ENCODE data around the gene RBM34. TPM values are rescaled to one million over a fixed set of nuclear protein-coding genes. Genes with fewer than 3 reads are reported as not detected.

The RBM34 gene
- total and polyA plus RNA-seq, 2 donors (not counting 3 experiments of a cell fraction or from before 2014, with no cell fraction given), result 16.1 to 80.7 TPM

- no peak overlapping the region for H3K9ac ChIP-seq (replicated peaks; ENCODE audit: extremely low read depth, insufficient read depth, low read length)
- H3K9me3 ChIP-seq (replicated peaks; ENCODE audit: control insufficient read depth, insufficient read depth, low read length), result no peaks in the 10 kb centered on the region
- POLR2A ChIA-PET, result no interaction called here
- intact Hi-C loops (cut with micrococcal nuclease) (no loop called here), dilution Hi-C loops (cut with MboI; ENCODE audit: extremely low pct_ligation_motif_present, low sequenced_read_pairs) (no loop called here)
- DNase-seq (ENCODE audit: low read depth, low spot score) (no peak), FAIRE-seq (no peak)
- no peak overlapping the region for H3K4me2 ChIP-seq (ENCODE audit: insufficient read depth, low read length)
- no peak for TF ChIP-seq CTCF (IDR thresholded peaks at IDR 0.05; ENCODE audit: extremely low read depth in 1 of 2, insufficient read depth in 1 of 2, low read depth in 1 of 2, low read length in 2 of 2)
- TF ChIP-seq MYC (IDR thresholded peaks at IDR 0.05; ENCODE audit: low read depth, low read length), result no peak
- TF ChIP-seq JUN (IDR thresholded peaks at IDR 0.05; ENCODE audit: borderline replicate concordance, insufficient read depth, insufficient read length, low read depth), result no peak
- TF ChIP-seq FOS (IDR thresholded peaks at IDR 0.05; ENCODE audit: borderline replicate concordance, insufficient read depth, low read length), result no peak
- TF ChIP-seq MAX (IDR thresholded peaks at IDR 0.05; ENCODE audit: insufficient read depth, insufficient read length), result no peak
- no peak for TF ChIP-seq POLR2A (IDR thresholded peaks at IDR 0.05; ENCODE audit: low read depth, low read length)
- TF ChIP-seq POLR2AphosphoS5 (IDR thresholded peaks at IDR 0.05; ENCODE audit: insufficient read depth, low read depth, low read length), result no peak
- TF ChIP-seq GATA2 (IDR thresholded peaks at IDR 0.05; ENCODE audit: insufficient read depth, insufficient read length, low read depth, low read length), result no peak
- no peak for TF ChIP-seq EZH2 (IDR thresholded peaks at IDR 0.05; ENCODE audit: borderline replicate concordance, low read depth, low read length, severe bottlenecking)
- CTCF ChIA-PET, result interaction anchor here (0.6 kb wide), 1 partner anchor 360 kb away, joined by 3 read pairs; no protein-coding TSS in a partner anchor
- no peaks in the 10 kb centered on the region for H3K9me1 ChIP-seq (replicated peaks; ENCODE audit: control insufficient read depth, extremely low read depth, insufficient read depth, low read length)
- H3K4me3 ChIP-seq (replicated peaks in 1 of 3; ENCODE audit: insufficient read depth in 1 of 3, low read depth in 1 of 3, low read length in 3 of 3), result no peak overlapping the region
- no peak overlapping the region for H3K27ac ChIP-seq (ENCODE audit: insufficient read depth, low read depth, low read length)
- H2AFZ ChIP-seq (ENCODE audit: low read depth, low read length), result no peak overlapping the region
- no TSS peak for BruUV-seq (replicated peaks)
- no peaks in the 10 kb centered on the region for H4K20me1 ChIP-seq (replicated peaks; ENCODE audit: control insufficient read depth, extremely low read depth, insufficient read depth, low read length)
- H3K27me3 ChIP-seq (ENCODE audit: control insufficient read depth in 2 of 2, insufficient read depth in 2 of 2, low read length in 2 of 2), result no peaks in the 10 kb centered on the region
- no peaks in the 10 kb centered on the region for H3K79me2 ChIP-seq (ENCODE audit: control insufficient read depth, insufficient read depth, low read length)
- no peaks in the 10 kb centered on the region for H3K4me1 ChIP-seq (ENCODE audit: control insufficient read depth, extremely low read depth, insufficient read depth, low read length)
- H3K36me3 ChIP-seq (ENCODE audit: control insufficient read depth in 2 of 2, extremely low read depth in 1 of 2, insufficient read depth in 2 of 2, low read length in 2 of 2), result peaks cover 5 to 21% of the 10 kb centered on the region in 2 experiments
Observed at GRCh38 chr1:235142991-235143390, 18.1 kb downstream of the RBM34 start.
